ENCODE measurements around the gene TSPAN10. TPM values are rescaled to one million over a fixed set of nuclear protein-coding genes. Genes with fewer than 3 reads are reported as not detected.

TSPAN10 gene
- total RNA-seq, 1 donor from 2014 or later: 2.7 TPM

DNA sequence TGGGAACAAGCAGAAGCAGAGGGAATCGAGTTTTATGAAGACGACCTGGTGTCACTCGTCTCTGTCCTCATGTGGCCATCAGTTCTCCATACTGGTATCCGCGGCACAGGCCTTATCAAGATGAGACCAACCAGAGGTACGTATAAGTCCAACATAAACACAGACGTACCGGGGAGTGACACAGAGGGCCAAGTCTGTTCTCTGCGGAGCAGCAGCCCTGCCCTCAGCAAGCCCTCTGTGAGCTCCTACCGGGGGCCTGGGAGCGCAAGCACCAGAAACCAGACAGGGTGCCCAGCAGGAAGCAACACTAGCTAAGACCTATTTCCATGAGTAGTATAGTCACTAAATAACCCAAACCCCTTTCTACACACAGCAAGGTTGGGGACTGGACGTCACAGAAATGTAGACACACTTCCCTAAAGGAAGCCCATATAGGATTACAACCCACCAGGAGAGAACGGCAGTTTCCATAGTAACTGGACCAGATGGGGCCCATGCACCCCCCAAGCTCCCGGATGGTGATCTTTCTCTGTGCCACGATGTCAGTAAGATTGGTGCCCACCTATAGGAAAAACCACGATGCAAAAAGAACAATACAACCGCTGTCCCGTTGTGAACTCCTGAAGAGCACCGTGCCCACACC lies 45.7 kb downstream of the TSPAN10 start:
- H3K4me1 ChIP-seq (ENCODE audit: insufficient read depth, low read length): peaks cover 29% of the 10 kb centered on the region
- TF ChIP-seq, protein P1, sequence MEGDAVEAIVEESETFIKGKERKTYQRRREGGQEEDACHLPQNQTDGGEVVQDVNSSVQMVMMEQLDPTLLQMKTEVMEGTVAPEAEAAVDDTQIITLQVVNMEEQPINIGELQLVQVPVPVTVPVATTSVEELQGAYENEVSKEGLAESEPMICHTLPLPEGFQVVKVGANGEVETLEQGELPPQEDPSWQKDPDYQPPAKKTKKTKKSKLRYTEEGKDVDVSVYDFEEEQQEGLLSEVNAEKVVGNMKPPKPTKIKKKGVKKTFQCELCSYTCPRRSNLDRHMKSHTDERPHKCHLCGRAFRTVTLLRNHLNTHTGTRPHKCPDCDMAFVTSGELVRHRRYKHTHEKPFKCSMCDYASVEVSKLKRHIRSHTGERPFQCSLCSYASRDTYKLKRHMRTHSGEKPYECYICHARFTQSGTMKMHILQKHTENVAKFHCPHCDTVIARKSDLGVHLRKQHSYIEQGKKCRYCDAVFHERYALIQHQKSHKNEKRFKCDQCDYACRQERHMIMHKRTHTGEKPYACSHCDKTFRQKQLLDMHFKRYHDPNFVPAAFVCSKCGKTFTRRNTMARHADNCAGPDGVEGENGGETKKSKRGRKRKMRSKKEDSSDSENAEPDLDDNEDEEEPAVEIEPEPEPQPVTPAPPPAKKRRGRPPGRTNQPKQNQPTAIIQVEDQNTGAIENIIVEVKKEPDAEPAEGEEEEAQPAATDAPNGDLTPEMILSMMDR (IDR thresholded peaks at IDR 0.05; ENCODE audit: insufficient read depth, low read depth, low read length): no peak
- no peaks in the 10 kb centered on the region for H3K27me3 Mint-ChIP-seq (ENCODE audit: low read depth, unreplicated experiment)
- H3K9me3 ChIP-seq (ENCODE audit: insufficient read depth, low read depth, low read length): no peaks in the 10 kb centered on the region
- peaks cover 19% of the 10 kb centered on the region for H3K36me3 ChIP-seq (ENCODE audit: insufficient read depth, low read length)
- H3K9me3 Mint-ChIP-seq (ENCODE audit: unreplicated experiment): no peaks in the 10 kb centered on the region
- H3K27ac ChIP-seq (ENCODE audit: low read depth, low read length): peak overlapping the region; percentile 80
- peak overlapping the region; percentile 83 for H3K27ac Mint-ChIP-seq (ENCODE audit: unreplicated experiment)
- DNase-seq (ENCODE audit: low read depth) (no peak), FAIRE-seq (peak; percentile 9)
- H3K4me1 Mint-ChIP-seq (ENCODE audit: low read depth, unreplicated experiment): peaks cover 14% of the 10 kb centered on the region
- H3K4me3 Mint-ChIP-seq (ENCODE audit: unreplicated experiment): peak overlapping the region; percentile 92
- peaks cover 54% of the 10 kb centered on the region for H4K20me1 ChIP-seq (ENCODE audit: insufficient read depth, low read length)
- peak overlapping the region; percentile 94 for H3K4me2 ChIP-seq (ENCODE audit: low read length)
- H3K36me3 Mint-ChIP-seq (ENCODE audit: low read depth, unreplicated experiment): peaks cover 11% of the 10 kb centered on the region
- peak overlapping the region; percentile 81 for H3K4me3 ChIP-seq (ENCODE audit: insufficient read depth, low read depth, low read length)
- no peaks in the 10 kb centered on the region for H3K27me3 ChIP-seq (ENCODE audit: insufficient read depth, low read length)
- H2AFZ ChIP-seq (ENCODE audit: low read depth, low read length): peak overlapping the region; percentile 64
- H3K79me2 ChIP-seq (ENCODE audit: insufficient read depth, low read length): peaks cover 75% of the 10 kb centered on the region
- H3K9ac ChIP-seq (ENCODE audit: low read length): peak overlapping the region; percentile 93

DNA sequence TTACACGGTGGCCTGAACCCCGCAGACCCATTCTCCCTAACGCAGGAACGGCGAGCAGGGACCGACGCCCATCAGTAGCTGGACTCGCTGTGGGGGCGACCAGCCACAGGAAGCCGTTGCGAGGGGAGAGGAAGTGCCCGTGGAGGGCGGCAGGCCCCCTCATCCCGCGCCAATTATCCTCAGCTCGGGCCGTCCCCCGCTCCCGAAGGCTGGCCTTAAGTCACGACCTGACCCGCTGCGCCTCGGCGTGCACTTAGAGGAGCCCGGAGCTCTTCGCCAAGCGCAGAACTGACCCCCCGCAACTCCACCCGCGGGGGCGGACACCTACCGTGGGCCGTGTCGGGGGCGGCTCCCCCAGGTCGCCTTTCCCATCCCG lies 46.2 kb downstream of the TSPAN10 start:
- Histone ChIP-seq H3K27ac (ENCODE audit: low read depth, low read length) (peak overlapping the region; percentile 80), H3K79me2 (ENCODE audit: insufficient read depth, low read length) (peaks cover 80% of the 10 kb centered on the region), H3K9me3 (ENCODE audit: insufficient read depth, low read depth, low read length) (no peaks in the 10 kb centered on the region), H3K4me1 (ENCODE audit: insufficient read depth, low read length) (peaks cover 29% of the 10 kb centered on the region), H3K27me3 (ENCODE audit: insufficient read depth, low read length) (no peaks in the 10 kb centered on the region), H3K4me2 (ENCODE audit: low read length) (peak overlapping the region; percentile 94), H4K20me1 (ENCODE audit: insufficient read depth, low read length) (peaks cover 59% of the 10 kb centered on the region), H3K9ac (ENCODE audit: low read length) (peak overlapping the region; percentile 93), H3K36me3 (ENCODE audit: insufficient read depth, low read length) (peaks cover 19% of the 10 kb centered on the region), H2AFZ (ENCODE audit: low read depth, low read length) (peak overlapping the region; percentile 64), H3K4me3 (ENCODE audit: insufficient read depth, low read depth, low read length) (peak overlapping the region; percentile 81)
- Mint-ChIP-seq H3K4me3 (ENCODE audit: unreplicated experiment) (peak overlapping the region; percentile 92), H3K27me3 (ENCODE audit: low read depth, unreplicated experiment) (no peaks in the 10 kb centered on the region), H3K27ac (ENCODE audit: unreplicated experiment) (peak overlapping the region; percentile 83), H3K9me3 (ENCODE audit: unreplicated experiment) (no peaks in the 10 kb centered on the region), H3K36me3 (ENCODE audit: low read depth, unreplicated experiment) (peaks cover 8% of the 10 kb centered on the region), H3K4me1 (ENCODE audit: low read depth, unreplicated experiment) (peaks cover 14% of the 10 kb centered on the region)
- TF ChIP-seq, protein P1 (IDR thresholded peaks at IDR 0.05; ENCODE audit: insufficient read depth, low read depth, low read length): no peak
- TF ChIP-seq EZH2 (IDR thresholded peaks at IDR 0.05; ENCODE audit: insufficient read depth, low read length): no peak
- FAIRE-seq (no peak), DNase-seq (ENCODE audit: low read depth) (no peak)

Data from astrocyte (in vitro differentiated cells and primary cell).